ENCODE measurements around the gene QSER1.

Gene QSER1

DNA sequence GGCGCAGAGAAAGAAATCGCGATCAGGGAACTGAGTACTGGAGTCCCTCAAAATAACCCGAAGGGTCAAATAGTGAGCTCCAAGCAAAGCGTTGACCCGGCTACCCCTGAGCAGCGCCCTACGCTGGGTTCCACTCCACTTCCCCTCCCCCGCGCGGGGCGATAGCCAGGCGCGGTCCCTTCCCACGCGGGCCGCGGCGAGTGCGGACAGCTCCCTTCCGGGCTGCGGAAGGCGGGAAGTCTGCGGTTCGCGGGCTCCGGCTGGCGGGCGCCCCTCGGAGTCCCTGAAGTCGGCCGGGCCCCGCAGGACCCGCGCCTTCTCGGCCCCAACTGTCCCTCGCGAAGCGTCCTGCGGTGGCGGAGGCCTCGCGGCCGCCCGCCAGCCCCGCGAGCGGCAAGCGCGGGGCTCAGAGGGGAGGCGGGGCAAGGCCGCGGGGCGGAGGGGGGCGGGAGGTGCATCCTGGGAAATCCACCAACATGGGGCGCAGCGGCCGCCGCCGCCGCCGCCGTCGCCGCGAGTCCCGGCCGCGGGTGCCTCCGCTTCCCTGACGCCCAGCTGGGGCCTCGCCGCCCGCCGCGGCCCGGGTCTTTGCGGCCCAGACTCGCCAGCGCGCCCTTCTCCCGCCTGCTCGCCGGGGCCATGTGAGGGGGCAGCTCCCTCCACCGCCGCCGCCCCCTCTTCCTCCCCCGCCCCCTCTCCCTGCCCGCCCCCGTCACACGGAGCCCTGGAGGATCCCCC, at the start of gene QSER1:
TSS of gene QSER1 (plus strand) at position 457 of the 738 bp plus-strand sequence. CDS start 315 bp downstream, outside the sequence.
- TF ChIP-seq, protein P1, sequence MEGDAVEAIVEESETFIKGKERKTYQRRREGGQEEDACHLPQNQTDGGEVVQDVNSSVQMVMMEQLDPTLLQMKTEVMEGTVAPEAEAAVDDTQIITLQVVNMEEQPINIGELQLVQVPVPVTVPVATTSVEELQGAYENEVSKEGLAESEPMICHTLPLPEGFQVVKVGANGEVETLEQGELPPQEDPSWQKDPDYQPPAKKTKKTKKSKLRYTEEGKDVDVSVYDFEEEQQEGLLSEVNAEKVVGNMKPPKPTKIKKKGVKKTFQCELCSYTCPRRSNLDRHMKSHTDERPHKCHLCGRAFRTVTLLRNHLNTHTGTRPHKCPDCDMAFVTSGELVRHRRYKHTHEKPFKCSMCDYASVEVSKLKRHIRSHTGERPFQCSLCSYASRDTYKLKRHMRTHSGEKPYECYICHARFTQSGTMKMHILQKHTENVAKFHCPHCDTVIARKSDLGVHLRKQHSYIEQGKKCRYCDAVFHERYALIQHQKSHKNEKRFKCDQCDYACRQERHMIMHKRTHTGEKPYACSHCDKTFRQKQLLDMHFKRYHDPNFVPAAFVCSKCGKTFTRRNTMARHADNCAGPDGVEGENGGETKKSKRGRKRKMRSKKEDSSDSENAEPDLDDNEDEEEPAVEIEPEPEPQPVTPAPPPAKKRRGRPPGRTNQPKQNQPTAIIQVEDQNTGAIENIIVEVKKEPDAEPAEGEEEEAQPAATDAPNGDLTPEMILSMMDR (IDR thresholded peaks at IDR 0.05; ENCODE audit: control insufficient read depth, extremely low read depth, insufficient read depth), result no peak
- DNase-seq (ENCODE audit: low read depth), result no peak
- peak within 1 kb of the TSS; percentile 58 for H3K4me3 ChIP-seq (ENCODE audit: low read depth, low read length)

DNA sequence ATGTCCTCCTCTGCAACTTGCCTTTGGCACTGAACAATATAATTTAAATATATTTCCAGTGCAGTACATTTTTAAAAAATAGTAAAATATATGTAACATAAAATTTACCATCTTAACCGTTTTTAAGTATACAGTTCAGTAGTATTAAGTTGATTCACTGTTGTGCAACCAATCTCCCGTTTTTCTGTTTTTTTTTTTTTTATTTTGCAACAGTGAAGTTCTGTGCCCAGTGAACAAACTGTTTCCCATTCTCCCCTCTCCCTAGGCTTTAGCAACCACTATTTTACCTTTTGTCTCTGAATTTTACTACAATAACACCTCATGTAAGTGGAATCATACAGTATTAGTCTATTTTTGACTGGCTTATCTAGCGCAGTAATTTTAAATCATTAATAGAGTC, 49.1 kb upstream of the QSER1 start:
- H3K4me3 ChIP-seq (ENCODE audit: low read depth, low read length), result no peak overlapping the region
- no peak for DNase-seq (ENCODE audit: low read depth)
- TF ChIP-seq, protein P1 (IDR thresholded peaks at IDR 0.05; ENCODE audit: control insufficient read depth, extremely low read depth, insufficient read depth), result no peak

DNA sequence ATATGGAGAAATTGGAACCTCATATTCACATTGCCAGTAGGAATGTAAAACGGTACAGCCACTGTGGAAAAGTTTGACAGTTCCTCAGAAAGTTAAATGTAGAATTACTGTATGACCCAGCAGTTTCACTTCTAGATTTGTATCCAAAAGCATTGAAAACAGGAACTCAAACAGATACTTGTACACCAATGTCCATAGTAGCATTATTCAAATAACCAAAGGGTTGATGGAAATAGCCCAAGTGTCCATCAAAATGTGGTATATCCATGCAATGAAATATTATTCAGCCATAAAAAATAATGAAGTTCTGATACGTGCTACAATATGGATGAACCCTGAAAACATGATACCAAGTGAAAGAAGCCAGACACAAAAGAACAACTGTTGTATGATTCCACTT, 45.1 kb upstream of the QSER1 start:
- DNase-seq (ENCODE audit: low read depth), result no peak
- TF ChIP-seq, protein P1 (IDR thresholded peaks at IDR 0.05; ENCODE audit: control insufficient read depth, extremely low read depth, insufficient read depth), result no peak
- H3K4me3 ChIP-seq (ENCODE audit: low read depth, low read length), result no peak overlapping the region

DNA sequence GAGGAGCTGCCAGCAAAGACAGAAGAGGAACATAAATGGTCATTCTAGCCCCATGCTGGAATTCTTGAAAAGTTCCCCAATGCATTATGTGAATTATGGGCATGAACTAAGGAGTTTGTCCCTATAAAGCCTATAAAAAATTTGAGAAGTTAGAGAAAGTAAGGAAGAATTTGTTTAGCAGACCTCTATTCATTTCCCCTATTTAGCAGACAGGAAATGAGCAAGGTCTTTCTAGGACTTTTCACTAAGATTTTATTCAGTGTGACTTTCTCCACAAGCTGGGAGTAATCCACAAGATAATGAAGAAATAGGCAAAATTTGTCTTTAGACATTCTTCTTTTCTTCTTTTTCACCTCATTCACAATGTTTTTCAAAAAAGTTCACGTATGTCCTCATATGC, 42.9 kb upstream of the QSER1 start:
- H3K4me3 ChIP-seq (ENCODE audit: low read depth, low read length), result no peak overlapping the region
- TF ChIP-seq, protein P1 (IDR thresholded peaks at IDR 0.05; ENCODE audit: control insufficient read depth, extremely low read depth, insufficient read depth), result no peak
- DNase-seq (ENCODE audit: low read depth), result no peak

DNA sequence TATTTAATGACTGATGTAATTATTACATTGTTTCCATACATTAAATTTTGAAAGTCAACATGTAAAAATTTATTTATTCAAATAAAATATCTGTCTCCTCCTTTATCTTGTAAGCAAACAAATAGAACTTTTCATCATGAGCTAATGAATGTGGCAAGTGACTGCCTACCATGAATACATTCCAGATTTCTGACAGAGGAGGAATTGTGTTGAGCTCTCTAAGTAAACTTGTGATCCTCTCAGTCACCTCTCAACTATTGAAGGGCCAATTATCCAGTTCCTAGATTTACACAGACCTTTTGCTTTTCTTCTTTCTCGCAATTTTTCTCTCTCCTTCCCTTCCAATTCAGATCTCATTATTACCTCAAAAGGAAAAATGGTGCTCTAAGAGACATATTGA, 41.4 kb upstream of the QSER1 start:
- no peak overlapping the region for H3K4me3 ChIP-seq (ENCODE audit: low read depth, low read length)
- no peak for DNase-seq (ENCODE audit: low read depth)
- TF ChIP-seq, protein P1 (IDR thresholded peaks at IDR 0.05; ENCODE audit: control insufficient read depth, extremely low read depth, insufficient read depth), result no peak

DNA sequence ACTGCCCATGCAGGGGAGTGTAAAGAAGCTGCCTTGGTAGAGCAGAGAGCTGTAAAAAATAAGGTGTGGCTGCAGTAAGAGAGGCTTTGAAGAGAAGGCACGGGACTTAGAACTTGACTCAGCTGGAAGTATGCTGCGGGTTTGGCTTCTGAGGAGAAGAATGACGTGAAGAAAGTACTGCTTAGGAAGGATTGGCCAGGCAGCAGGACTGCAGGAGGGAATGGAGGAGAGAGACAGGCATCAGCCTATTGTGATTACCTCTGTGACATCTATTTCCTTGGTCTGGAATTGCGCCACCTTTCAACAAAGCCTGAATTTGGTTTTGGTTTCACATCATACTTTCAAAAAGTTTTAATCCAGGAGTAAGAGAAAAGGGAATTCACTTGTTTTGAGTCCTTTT, 40.4 kb upstream of the QSER1 start:
- no peak overlapping the region for H3K4me3 ChIP-seq (ENCODE audit: low read depth, low read length)
- DNase-seq (ENCODE audit: low read depth), result no peak
- TF ChIP-seq, protein P1 (IDR thresholded peaks at IDR 0.05; ENCODE audit: control insufficient read depth, extremely low read depth, insufficient read depth), result no peak

DNA sequence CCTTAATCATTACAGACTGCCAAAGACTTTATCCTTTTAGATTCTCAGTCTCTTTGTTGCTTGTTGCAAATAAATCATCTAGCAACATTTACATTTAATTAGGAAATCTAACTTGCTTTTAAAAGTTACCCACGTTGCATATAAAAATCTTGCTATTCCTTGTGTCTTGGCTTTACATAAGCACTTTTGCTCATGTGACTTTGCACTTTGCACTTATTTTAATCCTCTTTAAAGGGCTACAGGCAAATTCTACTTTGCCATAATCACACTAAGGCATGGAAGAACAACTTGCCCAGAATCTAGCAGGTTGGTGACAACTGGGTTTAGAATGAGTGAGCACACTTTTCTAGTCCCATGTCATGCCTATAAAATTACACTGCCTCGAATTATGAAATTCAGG, 37.0 kb upstream of the QSER1 start:
- TF ChIP-seq, protein P1 (IDR thresholded peaks at IDR 0.05; ENCODE audit: control insufficient read depth, extremely low read depth, insufficient read depth), result no peak
- DNase-seq (ENCODE audit: low read depth), result no peak
- no peak overlapping the region for H3K4me3 ChIP-seq (ENCODE audit: low read depth, low read length)
